Karpas-422 (cell line): Measurements from ENCODE around the gene SH2D1B. TPM values are rescaled to one million over a fixed set of nuclear protein-coding genes. Genes with fewer than 3 reads are reported as not detected.

ENCODE experiments used
- DNase-seq: peaks from one replicate; pipeline ENCODE4 v3.0.0-alpha.2; 2015
- H2AFZ ChIP-seq: fragments of 200-600 bp; sonication (generic); 2 replicates; pipeline ENCODE4 v1.6.1; 2014; ENCODE audit warnings: antibody characterized with exemption, low read length, mixed read lengths
- H3K27ac ChIP-seq: fragments of 200-600 bp; sonication (generic); 2 replicates; pipeline ENCODE4 v1.5.1; 2014; ENCODE audit warnings: mild to moderate bottlenecking, low read length, moderate library complexity
- H3K27me3 ChIP-seq: fragments of 200-600 bp; sonication (generic); 2 replicates; pipeline ENCODE4 v1.6.1; 2014; ENCODE audit warnings: low read length, mixed read lengths
- H3K36me3 ChIP-seq: fragments of 200-600 bp; sonication (generic); 2 replicates; pipeline ENCODE4 v1.6.1; 2014; ENCODE audit warnings: low read length, mixed read lengths; ENCODE audit not compliant: insufficient read depth
- H3K4me1 ChIP-seq: fragments of 200-600 bp; sonication (generic); 2 replicates; pipeline ENCODE4 v1.6.1; 2014; ENCODE audit warnings: mild to moderate bottlenecking, low read length, mixed read lengths
- H3K4me2 ChIP-seq: fragments of 200-600 bp; sonication (generic); 2 replicates; pipeline ENCODE4 v1.6.1; 2014; ENCODE audit warnings: low read length, low read depth, mild to moderate bottlenecking; ENCODE audit not compliant: poor library complexity, severe bottlenecking
- H3K4me3 ChIP-seq: fragments of 200-600 bp; sonication (generic); 2 replicates; pipeline ENCODE4 v1.5.1; 2014; ENCODE audit warnings: mild to moderate bottlenecking, antibody characterized with exemption, low read length, mixed read lengths
- H3K79me2 ChIP-seq: fragments of 200-600 bp; sonication (generic); 2 replicates; pipeline ENCODE4 v1.6.1; 2014; ENCODE audit warnings: mild to moderate bottlenecking, low read length, mixed read lengths
- H3K9ac ChIP-seq: fragments of 200-600 bp; sonication (generic); 2 replicates; pipeline ENCODE4 v1.6.0; 2014; ENCODE audit warnings: low read length
- H3K9me2 ChIP-seq: fragments of 200-600 bp; sonication (generic), shearing (Covaris generic); replicated peaks from 2 replicates; pipeline ENCODE4 v1.6.0; 2014; ENCODE audit warnings: mild to moderate bottlenecking, low read length, moderate library complexity; ENCODE audit not compliant: insufficient read depth
- H3K9me3 ChIP-seq: fragments of 300-700, 200-600 bp; sonication (generic); 2 replicates; pipeline ENCODE4 v1.6.1; 2014; ENCODE audit warnings: low read length, mixed read lengths
- H4K20me1 ChIP-seq: fragments of 200-600 bp; sonication (generic); 2 replicates; pipeline ENCODE4 v1.6.1; 2014; ENCODE audit warnings: mild to moderate bottlenecking, antibody characterized with exemption, low read length, low read depth; ENCODE audit not compliant: insufficient read depth
- total RNA-seq: library from RNA; depleted of rRNA; stranded (reverse); fragments of >200 nt; shearing (Covaris generic); gene quantifications from 2 replicates; pipeline ENCODE4 v1.2.3, GENCODE V29; 2014; ENCODE audit warnings: low replicate concordance

SH2D1B gene
- total RNA-seq, 1 experiment from 2014 or later = not detected

DNA sequence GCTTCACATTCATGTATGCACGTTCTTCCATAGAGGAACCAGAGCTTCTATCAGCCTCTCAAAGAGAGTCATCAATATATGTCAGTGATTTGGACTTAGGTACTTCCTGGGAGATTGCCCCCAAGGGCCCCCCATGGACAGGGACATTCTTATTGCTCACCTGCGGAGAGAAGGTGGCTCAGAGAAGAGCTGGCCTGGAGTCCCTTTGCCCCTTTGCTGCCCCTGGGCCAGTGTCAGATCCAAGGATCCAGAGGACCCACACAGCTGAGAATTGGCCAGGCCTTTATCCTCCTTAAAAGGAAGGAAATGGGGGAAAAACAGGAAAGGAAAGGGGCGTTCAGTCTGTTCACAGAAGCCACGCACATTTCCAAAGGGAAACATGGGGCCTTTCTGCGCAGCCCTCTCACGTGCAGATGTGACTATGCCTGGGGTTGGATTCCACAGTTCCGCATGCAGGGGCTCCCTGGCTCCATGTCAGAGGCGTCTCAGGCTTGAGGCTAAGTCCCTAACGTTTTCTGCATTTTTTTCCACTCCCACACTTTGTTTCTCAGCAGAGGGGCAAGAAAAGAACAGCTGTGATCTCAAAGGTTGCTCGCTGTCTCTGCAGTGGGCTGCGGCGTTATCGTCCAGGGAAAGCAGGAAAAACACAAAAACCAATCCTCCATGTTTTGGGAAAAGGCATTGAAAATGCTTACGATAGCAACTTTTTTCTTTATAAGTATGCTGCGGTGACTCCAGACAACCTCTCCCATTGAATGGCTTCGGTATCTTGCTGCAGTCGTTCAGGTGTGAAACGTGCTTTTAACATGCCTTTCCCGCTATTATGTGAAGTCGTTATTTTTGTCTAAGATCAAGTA lies 24.5 kb downstream of the SH2D1B start:
- H3K9ac ChIP-seq = no peak overlapping the region
- no peak overlapping the region for H3K27ac ChIP-seq
- H3K4me3 ChIP-seq = no peak overlapping the region
- H3K27me3 ChIP-seq = no peaks in the 10 kb centered on the region
- no peaks in the 10 kb centered on the region for H3K36me3 ChIP-seq
- H4K20me1 ChIP-seq = no peaks in the 10 kb centered on the region
- DNase-seq = no peak
- H3K79me2 ChIP-seq = no peaks in the 10 kb centered on the region
- no peaks in the 10 kb centered on the region for H3K9me2 ChIP-seq
- H3K9me3 ChIP-seq = no peaks in the 10 kb centered on the region
- H2AFZ ChIP-seq = no peak overlapping the region
- peaks cover 2% of the 10 kb centered on the region for H3K4me1 ChIP-seq
- H3K4me2 ChIP-seq = no peak overlapping the region

- no peaks in the 10 kb centered on the region for H3K79me2 ChIP-seq
- no peaks in the 10 kb centered on the region for H3K9me2 ChIP-seq
- DNase-seq = no peak
- H3K9ac ChIP-seq = no peak overlapping the region
- H3K4me3 ChIP-seq = no peak overlapping the region
- no peaks in the 10 kb centered on the region for H4K20me1 ChIP-seq
- H2AFZ ChIP-seq = no peak overlapping the region
- H3K27me3 ChIP-seq = no peaks in the 10 kb centered on the region
- H3K36me3 ChIP-seq = no peaks in the 10 kb centered on the region
- H3K9me3 ChIP-seq = no peaks in the 10 kb centered on the region
- no peak overlapping the region for H3K27ac ChIP-seq
- H3K4me2 ChIP-seq = no peak overlapping the region
- no peaks in the 10 kb centered on the region for H3K4me1 ChIP-seq
Measured at GRCh38 chr1:162386292-162387225, 25.4 kb downstream of the SH2D1B start.

GRCh38 chr1:162385702-162386101 lies 26.2 kb downstream of the SH2D1B start:
- Histone ChIP-seq H4K20me1 (no peaks in the 10 kb centered on the region), H3K9me3 (no peaks in the 10 kb centered on the region), H3K27ac (no peak overlapping the region), H3K4me1 (no peaks in the 10 kb centered on the region), H2AFZ (no peak overlapping the region), H3K9me2 (no peaks in the 10 kb centered on the region), H3K4me3 (no peak overlapping the region), H3K27me3 (no peaks in the 10 kb centered on the region), H3K4me2 (no peak overlapping the region), H3K79me2 (no peaks in the 10 kb centered on the region), H3K9ac (no peak overlapping the region), H3K36me3 (no peaks in the 10 kb centered on the region)
- DNase-seq = no peak

DNA sequence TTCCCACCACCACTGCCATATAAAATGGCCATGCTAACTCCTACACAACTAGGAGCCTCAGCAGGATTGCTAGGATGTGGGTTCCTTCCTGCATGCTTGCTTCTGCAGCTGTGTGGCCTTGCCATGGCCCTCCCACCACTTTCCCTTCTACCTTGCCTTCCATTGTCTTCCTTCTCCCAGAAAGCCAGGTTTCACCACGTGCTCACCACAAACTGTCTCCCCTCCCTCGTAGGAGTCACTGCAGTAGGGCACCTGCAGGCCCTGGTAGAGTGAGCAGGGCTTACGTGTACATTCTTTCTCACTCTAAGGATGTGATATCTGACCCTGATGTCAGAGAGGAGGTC lies 26.7 kb downstream of the SH2D1B start:
- Histone ChIP-seq H3K4me1 (no peaks in the 10 kb centered on the region), H3K9ac (no peak overlapping the region), H4K20me1 (no peaks in the 10 kb centered on the region), H2AFZ (no peak overlapping the region), H3K9me2 (no peaks in the 10 kb centered on the region), H3K79me2 (no peaks in the 10 kb centered on the region), H3K27ac (no peak overlapping the region), H3K27me3 (no peaks in the 10 kb centered on the region), H3K36me3 (no peaks in the 10 kb centered on the region), H3K9me3 (no peaks in the 10 kb centered on the region), H3K4me3 (no peak overlapping the region), H3K4me2 (no peak overlapping the region)
- no peak for DNase-seq

DNA sequence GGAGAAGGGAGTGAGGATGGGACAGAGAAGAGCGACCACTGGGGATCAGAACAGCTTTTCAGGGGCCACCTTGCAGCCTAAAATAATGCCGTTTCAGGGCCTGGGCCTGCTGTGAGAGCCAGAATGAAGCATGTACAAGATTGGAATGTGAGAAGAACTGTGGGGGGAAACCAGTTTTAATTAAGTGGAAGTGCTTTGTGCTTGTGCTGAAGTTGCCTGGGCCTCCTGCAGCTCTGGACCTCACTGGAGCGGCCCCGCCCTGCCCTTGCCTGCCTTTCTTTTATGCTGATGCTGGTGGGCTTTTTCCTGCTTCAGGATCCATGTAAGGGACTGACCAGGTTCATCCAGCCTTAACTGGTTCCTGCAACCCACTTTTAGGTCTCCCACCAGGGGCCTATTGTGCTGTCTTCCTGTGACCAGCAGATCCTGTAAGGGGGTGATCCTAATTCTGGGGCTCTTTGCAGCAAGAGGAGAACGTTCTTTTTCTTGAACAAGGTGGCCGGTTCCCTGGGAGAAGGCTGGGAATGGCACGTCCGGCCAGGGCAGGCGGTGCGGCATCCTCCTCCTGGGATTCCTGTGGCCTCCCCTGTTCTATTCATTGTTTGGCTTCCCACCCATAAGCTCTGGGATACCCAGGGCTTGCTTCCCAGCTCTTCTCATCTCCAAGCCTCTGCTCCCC lies 27.2 kb downstream of the SH2D1B start:
- no peaks in the 10 kb centered on the region for H4K20me1 ChIP-seq
- no peak overlapping the region for H3K9ac ChIP-seq
- H3K4me2 ChIP-seq = no peak overlapping the region
- no peak overlapping the region for H2AFZ ChIP-seq
- no peaks in the 10 kb centered on the region for H3K27me3 ChIP-seq
- no peak overlapping the region for H3K27ac ChIP-seq
- no peaks in the 10 kb centered on the region for H3K4me1 ChIP-seq
- H3K4me3 ChIP-seq = no peak overlapping the region
- no peaks in the 10 kb centered on the region for H3K36me3 ChIP-seq
- H3K9me3 ChIP-seq = no peaks in the 10 kb centered on the region
- H3K79me2 ChIP-seq = no peaks in the 10 kb centered on the region
- no peaks in the 10 kb centered on the region for H3K9me2 ChIP-seq
- DNase-seq = no peak

GRCh38 chr1:162384116-162384515 lies 27.8 kb downstream of the SH2D1B start:
- Histone ChIP-seq H3K4me1 (no peaks in the 10 kb centered on the region), H3K4me3 (no peak overlapping the region), H3K9ac (no peak overlapping the region), H4K20me1 (no peaks in the 10 kb centered on the region), H3K36me3 (no peaks in the 10 kb centered on the region), H3K9me2 (no peaks in the 10 kb centered on the region), H2AFZ (no peak overlapping the region), H3K27ac (no peak overlapping the region), H3K79me2 (no peaks in the 10 kb centered on the region), H3K9me3 (no peaks in the 10 kb centered on the region), H3K4me2 (no peak overlapping the region), H3K27me3 (no peaks in the 10 kb centered on the region)
- DNase-seq = no peak

GRCh38 chr1:162383516-162383915 lies 28.4 kb downstream of the SH2D1B start:
- Histone ChIP-seq H3K4me3 (no peak overlapping the region), H2AFZ (no peak overlapping the region), H3K27me3 (no peaks in the 10 kb centered on the region), H3K4me1 (no peaks in the 10 kb centered on the region), H3K4me2 (no peak overlapping the region), H3K27ac (no peak overlapping the region), H3K79me2 (no peaks in the 10 kb centered on the region), H3K9me2 (no peaks in the 10 kb centered on the region), H3K9me3 (no peaks in the 10 kb centered on the region), H3K9ac (no peak overlapping the region), H4K20me1 (no peaks in the 10 kb centered on the region), H3K36me3 (no peaks in the 10 kb centered on the region)
- DNase-seq = no peak

DNA sequence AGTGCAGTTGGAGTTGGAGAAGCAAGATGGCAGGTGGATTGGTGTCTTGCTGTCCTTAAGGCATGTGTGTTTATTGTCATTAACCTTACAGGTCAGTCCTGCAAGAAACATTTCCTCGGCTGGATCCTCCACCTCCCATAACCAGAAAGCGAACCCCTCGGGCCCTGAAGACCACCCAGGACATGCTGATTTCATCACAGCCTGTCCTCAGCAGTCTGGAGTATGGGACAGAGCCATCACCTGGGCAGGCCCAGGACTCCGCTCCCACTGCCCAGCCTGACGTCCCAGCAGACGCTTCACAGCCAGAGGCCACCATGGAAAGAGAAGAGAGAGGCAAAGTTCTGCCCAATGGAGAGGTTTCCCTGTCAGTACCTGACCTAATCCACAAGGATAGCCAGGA lies 28.8 kb downstream of the SH2D1B start:
- H3K9ac ChIP-seq = no peak overlapping the region
- no peak overlapping the region for H3K4me3 ChIP-seq
- no peak overlapping the region for H3K4me2 ChIP-seq
- H3K36me3 ChIP-seq = no peaks in the 10 kb centered on the region
- H3K27me3 ChIP-seq = no peaks in the 10 kb centered on the region
- DNase-seq = no peak
- no peak overlapping the region for H2AFZ ChIP-seq
- no peaks in the 10 kb centered on the region for H3K4me1 ChIP-seq
- H3K27ac ChIP-seq = no peak overlapping the region
- no peaks in the 10 kb centered on the region for H3K9me3 ChIP-seq
- H4K20me1 ChIP-seq = no peaks in the 10 kb centered on the region
- H3K79me2 ChIP-seq = no peaks in the 10 kb centered on the region
- no peaks in the 10 kb centered on the region for H3K9me2 ChIP-seq
